Caco-2 (cell line): ENCODE measurements around the gene KIFAP3. TPM values are rescaled to one million over a fixed set of nuclear protein-coding genes. Genes with fewer than 3 reads are reported as not detected.
"Not testable (repeated sequence)": the region's sequence is repeated elsewhere in the genome, so short reads cannot be mapped to it uniquely, and the experiment has no call there.

Source experiments
- BruUV-seq: library from RNA; stranded (reverse); fragments of 400-500 nt; replicated peaks from 2 replicates; lab custom pipeline; 2021; lab: Mats Ljungman, UMichigan
- CTCF ChIA-PET: fragments of 300-600 bp; sonication (Branson Sonifier 250); formaldehyde crosslinking; loops from one replicate; lab custom pipeline; 2022; ENCODE audit warnings: antibody characterized with exemption; lab: Charles Lee
- POLR2A ChIA-PET: fragments of 300-600 bp; sonication (Branson Sonifier 250); formaldehyde crosslinking; loops from one replicate; lab custom pipeline; 2022; ENCODE audit warnings: antibody characterized with exemption; lab: Charles Lee
- DNase-seq, 2 experiments: peaks; one replicate each; pipeline versions ENCODE4 v3.0.0 to v3.0.0-alpha.2; 2020 to 2022
- H3K27me3 ChIP-seq: replicated peaks from 2 replicates; pipeline ENCODE4 v1.6.0; 2011; ENCODE audit warnings: low read length; ENCODE audit not compliant: control insufficient read depth, insufficient read depth
- H3K36me3 ChIP-seq: 2 replicates; pipeline ENCODE4 v1.5.1; 2011; ENCODE audit warnings: low read length; ENCODE audit not compliant: control insufficient read depth, insufficient read depth
- H3K4me1 ChIP-seq: fragments of 250-450 bp; sonication (Bioruptor Pico); 2 replicates; pipeline ENCODE4 v1.5.1; 2020; ENCODE audit warnings: mild to moderate bottlenecking
- H3K4me3 ChIP-seq: 2 replicates; pipeline ENCODE4 v1.5.1; 2011; ENCODE audit warnings: low read depth, mild to moderate bottlenecking, control low read depth, low read length
- H3K9me3 ChIP-seq: fragments of 250-450 bp; sonication (Bioruptor Pico); 2 replicates; pipeline ENCODE4 v1.5.1; 2020; ENCODE audit warnings: mild to moderate bottlenecking, moderate library complexity
- H3K27ac Mint-ChIP-seq: one replicate; pipeline ENCODE4 v1.8.0; 2022; ENCODE audit warnings: mixed read lengths; ENCODE audit not compliant: unreplicated experiment
- H3K27me3 Mint-ChIP-seq: one replicate; pipeline ENCODE4 v1.8.0; 2022; ENCODE audit warnings: mixed read lengths; ENCODE audit not compliant: insufficient read depth, unreplicated experiment
- H3K36me3 Mint-ChIP-seq: one replicate; pipeline ENCODE4 v1.8.0; 2022; ENCODE audit warnings: mild to moderate bottlenecking, mixed read lengths; ENCODE audit not compliant: insufficient read depth, unreplicated experiment
- H3K4me1 Mint-ChIP-seq: one replicate; pipeline ENCODE4 v1.8.0; 2022; ENCODE audit warnings: low read depth, mixed read lengths; ENCODE audit not compliant: unreplicated experiment
- H3K4me3 Mint-ChIP-seq: one replicate; pipeline ENCODE4 v1.8.0; 2022; ENCODE audit warnings: mild to moderate bottlenecking, moderate library complexity, mixed read lengths; ENCODE audit not compliant: unreplicated experiment
- H3K9me3 Mint-ChIP-seq: one replicate; pipeline ENCODE4 v1.8.0; 2022; ENCODE audit warnings: mixed read lengths; ENCODE audit not compliant: unreplicated experiment
- CTCF ChIP-seq, 2 experiments: fragments of 200-600 bp in 1 of 2; IDR thresholded peaks; 1 replicate in 1 of 2; 2 replicates in 1 of 2; pipeline versions ENCODE4 v1.5.1 to v1.8.0; 2011 to 2022; ENCODE audit warnings: antibody characterized with exemption in 1 of 2, control low read depth in 1 of 2, inconsistent platforms in 1 of 2, low read depth in 1 of 2, low read length in 1 of 2, mild to moderate bottlenecking in 1 of 2, moderate library complexity in 1 of 2; ENCODE audit not compliant: insufficient read depth in 1 of 2, severe bottlenecking in 1 of 2, unreplicated experiment in 1 of 2
- intact Hi-C: fragments of 100-400 bp; cut with micrococcal nuclease; formaldehyde crosslinking; loops from one replicate; pipeline ENCODE4 v1.10.0; 2022; ENCODE audit not compliant: unreplicated experiment
- total RNA-seq: library from RNA; stranded (reverse); gene quantifications from 2 replicates; pipeline ENCODE4 v1.2.3, GENCODE V29; 2022

The KIFAP3 gene
- total RNA-seq, 1 experiment from 2014 or later = 10.9 TPM

GRCh38 chr1:169874229-169874628 lies 200.3 kb downstream of the KIFAP3 start:
- no peak overlapping the region for H3K4me3 ChIP-seq
- no peak overlapping the region for H3K4me3 Mint-ChIP-seq
- H3K27me3 ChIP-seq = no peaks in the 10 kb centered on the region
- H3K27ac Mint-ChIP-seq = no peak overlapping the region
- no peaks in the 10 kb centered on the region for H3K9me3 Mint-ChIP-seq
- H3K9me3 ChIP-seq = 0 out of 2 replicates have a peak, but pooled peaks cover 6% of the 10 kb centered on the region
- POLR2A ChIA-PET = no interaction called here
- BruUV-seq = no TSS peak
- H3K36me3 Mint-ChIP-seq = peaks cover 41% of the 10 kb centered on the region
- H3K4me1 Mint-ChIP-seq = no peaks in the 10 kb centered on the region
- no peaks in the 10 kb centered on the region for H3K27me3 Mint-ChIP-seq
- TF ChIP-seq CTCF (IDR thresholded peaks at IDR 0.05; ENCODE audit: insufficient read depth in 1 of 2, low read depth in 1 of 2, low read length in 1 of 2, severe bottlenecking in 1 of 2, unreplicated experiment in 1 of 2) = no peak
- no peak for DNase-seq
- 0 out of 2 replicates have a peak, but pooled peaks cover 2% of the 10 kb centered on the region for H3K4me1 ChIP-seq
- H3K36me3 ChIP-seq = peaks cover 5% of the 10 kb centered on the region
- intact Hi-C loops = no loop called here
- CTCF ChIA-PET = no interaction called here

- no TSS peak for BruUV-seq
- Histone ChIP-seq H3K4me3 (no peak overlapping the region), H3K4me1 (0 out of 2 replicates have a peak, but pooled peaks cover 2% of the 10 kb centered on the region), H3K9me3 (0 out of 2 replicates have a peak, but pooled peaks cover 6% of the 10 kb centered on the region), H3K27me3 (no peaks in the 10 kb centered on the region), H3K36me3 (peaks cover 5% of the 10 kb centered on the region)
- H3K4me1 Mint-ChIP-seq = no peaks in the 10 kb centered on the region
- no peak overlapping the region for H3K27ac Mint-ChIP-seq
- H3K27me3 Mint-ChIP-seq = no peaks in the 10 kb centered on the region
- POLR2A ChIA-PET = no interaction called here
- no peaks in the 10 kb centered on the region for H3K9me3 Mint-ChIP-seq
- TF ChIP-seq CTCF (IDR thresholded peaks at IDR 0.05; ENCODE audit: insufficient read depth in 1 of 2, low read depth in 1 of 2, low read length in 1 of 2, severe bottlenecking in 1 of 2, unreplicated experiment in 1 of 2) = no peak
- peaks cover 46% of the 10 kb centered on the region for H3K36me3 Mint-ChIP-seq
- no peak for DNase-seq
- CTCF ChIA-PET = no interaction called here
- intact Hi-C loops = no loop called here
- H3K4me3 Mint-ChIP-seq = no peak overlapping the region
These were observed 200.8 kb downstream of the KIFAP3 start for GRCh38 chr1:169873582-169874199.

- no peaks in the 10 kb centered on the region for H3K4me1 ChIP-seq
- Mint-ChIP-seq H3K27me3 (no peaks in the 10 kb centered on the region), H3K4me1 (no peaks in the 10 kb centered on the region), H3K9me3 (no peaks in the 10 kb centered on the region), H3K4me3 (no peak overlapping the region), H3K36me3 (peaks cover 46% of the 10 kb centered on the region), H3K27ac (no peak overlapping the region)
- TF ChIP-seq CTCF (IDR thresholded peaks at IDR 0.05; ENCODE audit: insufficient read depth in 1 of 2, low read depth in 1 of 2, low read length in 1 of 2, severe bottlenecking in 1 of 2, unreplicated experiment in 1 of 2) = no peak
- no peaks in the 10 kb centered on the region for H3K27me3 ChIP-seq
- peaks cover 5% of the 10 kb centered on the region for H3K36me3 ChIP-seq
- ChIA-PET POLR2A (no interaction called here), CTCF (no interaction called here)
- BruUV-seq = no TSS peak
- 0 out of 2 replicates have a peak, but pooled peaks cover 6% of the 10 kb centered on the region for H3K9me3 ChIP-seq
- intact Hi-C loops = no loop called here
- no peak overlapping the region for H3K4me3 ChIP-seq
- DNase-seq = no peak
These were observed 201.6 kb downstream of the KIFAP3 start for GRCh38 chr1:169872906-169873305.

- H3K27me3 ChIP-seq, H3K4me3 ChIP-seq, H3K4me3 Mint-ChIP-seq, BruUV-seq, H3K9me3 ChIP-seq, H3K27me3 Mint-ChIP-seq, H3K4me1 ChIP-seq, intact Hi-C loops, H3K4me1 Mint-ChIP-seq, H3K27ac Mint-ChIP-seq, H3K9me3 Mint-ChIP-seq, POLR2A ChIA-PET, DNase-seq, CTCF ChIA-PET: not testable (repeated sequence)
- peaks cover 46% of the 10 kb centered on the region for H3K36me3 Mint-ChIP-seq
- peaks cover 10% of the 10 kb centered on the region for H3K36me3 ChIP-seq
These were observed 202.5 kb downstream of the KIFAP3 start for GRCh38 chr1:169871988-169872387.
